ENCODE data around the gene MDM2.
"Not testable (repeated sequence)": the region's sequence is repeated elsewhere in the genome, so short reads cannot be mapped to it uniquely, and the experiment has no call there.

Gene MDM2

DNA sequence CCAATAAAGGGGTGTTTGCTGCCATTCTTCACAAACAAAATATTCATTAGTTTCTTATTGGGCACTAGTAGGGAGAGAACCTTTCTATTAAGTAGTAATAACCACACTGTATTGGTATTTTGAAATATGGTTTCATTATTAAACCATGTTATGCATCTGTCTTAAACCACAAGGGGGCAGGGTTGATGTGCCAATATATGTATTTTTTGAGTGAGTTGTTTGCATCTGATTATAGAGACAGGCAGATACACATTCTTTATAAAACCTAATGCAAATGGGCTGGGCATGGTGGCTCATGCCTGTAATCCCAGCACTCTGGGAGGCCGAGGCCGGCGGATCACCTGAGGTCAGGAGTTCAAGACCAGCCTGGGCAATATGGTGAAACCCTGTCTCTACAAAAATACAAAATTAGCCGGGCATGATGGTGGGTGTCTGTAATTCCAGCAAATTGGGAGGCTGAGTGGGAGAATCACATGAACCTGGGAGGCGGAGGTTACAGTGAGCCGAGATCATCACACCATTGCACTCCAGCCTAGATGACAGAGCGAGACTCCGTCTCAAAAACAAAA, 56.0 kb downstream of the MDM2 start:
- not testable (repeated sequence) for H3K36me3 ChIP-seq (ENCODE audit: insufficient read depth); H4K20me1 ChIP-seq (ENCODE audit: insufficient read depth); H3K27ac ChIP-seq; H3K79me2 ChIP-seq (ENCODE audit: insufficient read depth, low read depth); H3K27me3 ChIP-seq (ENCODE audit: insufficient read depth, low read depth); H3K4me3 ChIP-seq (IDR thresholded peaks at IDR 0.05; ENCODE audit: insufficient read depth, low read depth, low read length); H3K9ac ChIP-seq
- TF ChIP-seq, protein P1, sequence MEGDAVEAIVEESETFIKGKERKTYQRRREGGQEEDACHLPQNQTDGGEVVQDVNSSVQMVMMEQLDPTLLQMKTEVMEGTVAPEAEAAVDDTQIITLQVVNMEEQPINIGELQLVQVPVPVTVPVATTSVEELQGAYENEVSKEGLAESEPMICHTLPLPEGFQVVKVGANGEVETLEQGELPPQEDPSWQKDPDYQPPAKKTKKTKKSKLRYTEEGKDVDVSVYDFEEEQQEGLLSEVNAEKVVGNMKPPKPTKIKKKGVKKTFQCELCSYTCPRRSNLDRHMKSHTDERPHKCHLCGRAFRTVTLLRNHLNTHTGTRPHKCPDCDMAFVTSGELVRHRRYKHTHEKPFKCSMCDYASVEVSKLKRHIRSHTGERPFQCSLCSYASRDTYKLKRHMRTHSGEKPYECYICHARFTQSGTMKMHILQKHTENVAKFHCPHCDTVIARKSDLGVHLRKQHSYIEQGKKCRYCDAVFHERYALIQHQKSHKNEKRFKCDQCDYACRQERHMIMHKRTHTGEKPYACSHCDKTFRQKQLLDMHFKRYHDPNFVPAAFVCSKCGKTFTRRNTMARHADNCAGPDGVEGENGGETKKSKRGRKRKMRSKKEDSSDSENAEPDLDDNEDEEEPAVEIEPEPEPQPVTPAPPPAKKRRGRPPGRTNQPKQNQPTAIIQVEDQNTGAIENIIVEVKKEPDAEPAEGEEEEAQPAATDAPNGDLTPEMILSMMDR (conservative IDR thresholded peaks at IDR 0.05; ENCODE audit: low read depth, low read length) = peak; percentile 91
- Histone ChIP-seq H2AFZ (ENCODE audit: low read depth) (peak overlapping the region; percentile 31; the same call in 1 of the 2 replicates), H3K4me1 (ENCODE audit: low read depth, poor library complexity, severe bottlenecking) (peaks cover 10% of the 10 kb centered on the region), H3K4me2 (peak overlapping the region; percentile 21; the same call in 1 of the 2 replicates)

DNA sequence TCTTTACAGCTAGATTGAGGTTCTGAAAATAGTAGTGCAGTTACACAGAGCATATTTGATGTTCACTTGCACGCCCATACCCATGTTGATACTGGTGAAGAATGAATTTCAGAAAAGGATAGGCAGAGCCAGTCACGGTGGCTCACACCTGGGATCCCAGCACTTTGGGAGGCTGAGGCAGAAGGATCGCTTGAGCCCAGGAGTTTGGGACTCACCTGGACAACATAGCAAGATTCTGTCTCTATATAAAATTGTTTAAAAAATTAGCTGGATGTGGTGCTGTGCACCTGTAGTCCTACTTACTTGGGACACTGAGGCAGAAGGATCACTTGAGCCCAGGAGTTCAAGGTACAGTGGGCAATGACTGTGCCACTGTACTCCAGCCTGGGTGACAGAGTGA, 56.6 kb downstream of the MDM2 start:
- Histone ChIP-seq H3K9ac (no peak overlapping the region), H3K36me3 (ENCODE audit: insufficient read depth) (no peaks in the 10 kb centered on the region)

DNA sequence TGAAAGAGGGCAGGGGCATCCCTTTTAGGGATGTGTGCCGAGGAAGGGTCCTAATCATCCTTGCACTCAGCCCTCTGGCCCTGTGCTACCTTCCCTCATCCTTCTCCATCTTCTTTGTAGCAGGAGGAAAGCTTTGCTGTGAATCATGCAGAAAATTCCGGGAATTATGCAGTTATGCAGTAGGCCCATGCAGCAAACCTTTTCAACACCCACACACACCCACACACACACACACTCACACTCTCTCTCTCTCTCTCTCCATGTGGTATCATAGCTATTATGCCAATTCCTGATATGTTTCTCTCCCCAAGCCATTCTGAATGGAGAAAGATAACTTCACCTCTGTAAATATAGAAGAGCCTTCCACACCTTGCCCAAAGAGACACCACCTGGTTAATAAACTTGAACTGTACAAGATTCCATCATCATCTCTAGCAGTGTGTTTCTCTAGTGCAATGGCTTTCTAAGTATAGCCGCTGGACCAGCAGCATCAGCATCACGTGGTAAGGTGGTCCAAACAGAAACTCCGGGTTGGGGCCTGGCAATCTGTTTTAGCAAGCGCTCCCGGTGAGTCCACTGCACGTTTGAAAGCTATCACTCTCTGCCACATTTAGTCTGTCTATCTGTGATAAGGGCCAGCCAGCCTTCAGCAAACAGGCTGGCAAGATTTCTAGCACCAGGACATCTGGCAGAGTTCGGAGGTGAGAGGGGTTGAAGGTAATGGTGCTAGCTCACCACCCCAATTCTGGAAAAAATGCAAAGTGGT, 57.6 kb downstream of the MDM2 start:
- Histone ChIP-seq H3K36me3 (ENCODE audit: insufficient read depth) (no peaks in the 10 kb centered on the region), H4K20me1 (ENCODE audit: insufficient read depth) (no peaks in the 10 kb centered on the region), H3K27me3 (ENCODE audit: insufficient read depth, low read depth) (no peaks in the 10 kb centered on the region), H3K4me2 (no peak overlapping the region), H3K79me2 (ENCODE audit: insufficient read depth, low read depth) (no peaks in the 10 kb centered on the region), H3K9ac (no peak overlapping the region), H3K4me3 (IDR thresholded peaks at IDR 0.05; ENCODE audit: insufficient read depth, low read depth, low read length) (no peak overlapping the region), H3K27ac (no peak overlapping the region), H3K4me1 (ENCODE audit: low read depth, poor library complexity, severe bottlenecking) (peaks cover 10% of the 10 kb centered on the region), H2AFZ (ENCODE audit: low read depth) (no peak overlapping the region)
- TF ChIP-seq, protein P1 (conservative IDR thresholded peaks at IDR 0.05; ENCODE audit: low read depth, low read length) = no peak

More for the DNA sequence above, 56.6 kb downstream of the MDM2 start:
- Histone ChIP-seq H3K27ac (no peak overlapping the region), H3K79me2 (ENCODE audit: insufficient read depth, low read depth) (no peaks in the 10 kb centered on the region), H3K4me1 (ENCODE audit: low read depth, poor library complexity, severe bottlenecking) (peaks cover 10% of the 10 kb centered on the region), H2AFZ (ENCODE audit: low read depth) (no peak overlapping the region), H4K20me1 (ENCODE audit: insufficient read depth) (no peaks in the 10 kb centered on the region), H3K4me3 (IDR thresholded peaks at IDR 0.05; ENCODE audit: insufficient read depth, low read depth, low read length) (no peak overlapping the region), H3K27me3 (ENCODE audit: insufficient read depth, low read depth) (no peaks in the 10 kb centered on the region), H3K4me2 (no peak overlapping the region)
- TF ChIP-seq, protein P1 (conservative IDR thresholded peaks at IDR 0.05; ENCODE audit: low read depth, low read length) = no peak

DNA sequence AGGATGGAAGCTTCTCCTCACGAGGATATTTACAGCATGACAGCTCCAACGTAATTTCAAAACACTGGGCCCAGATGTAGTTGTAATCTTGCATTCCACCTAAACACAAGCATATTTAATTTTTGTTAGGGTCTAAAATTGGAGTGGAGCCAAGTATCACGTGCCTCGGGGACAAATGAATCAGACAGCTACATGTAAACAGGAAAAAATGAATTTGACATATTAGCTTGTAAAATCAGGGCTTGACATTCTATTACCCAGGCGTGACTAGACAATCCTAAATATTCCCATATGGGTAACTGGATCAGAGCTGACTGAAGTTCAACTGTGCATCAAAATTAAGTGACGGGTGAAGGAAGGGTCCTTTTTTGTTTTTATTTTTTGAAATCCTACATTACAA, 59.0 kb downstream of the MDM2 start:
- H3K36me3 ChIP-seq (ENCODE audit: insufficient read depth) = no peaks in the 10 kb centered on the region
- H3K4me2 ChIP-seq = no peak overlapping the region
- no peak overlapping the region for H2AFZ ChIP-seq (ENCODE audit: low read depth)
- TF ChIP-seq, protein P1 (conservative IDR thresholded peaks at IDR 0.05; ENCODE audit: low read depth, low read length) = no peak
- no peaks in the 10 kb centered on the region for H3K79me2 ChIP-seq (ENCODE audit: insufficient read depth, low read depth)
- H4K20me1 ChIP-seq (ENCODE audit: insufficient read depth) = no peaks in the 10 kb centered on the region
- no peak overlapping the region for H3K4me3 ChIP-seq (IDR thresholded peaks at IDR 0.05; ENCODE audit: insufficient read depth, low read depth, low read length)
- H3K27me3 ChIP-seq (ENCODE audit: insufficient read depth, low read depth) = no peaks in the 10 kb centered on the region
- no peak overlapping the region for H3K9ac ChIP-seq
- no peak overlapping the region for H3K27ac ChIP-seq
- H3K4me1 ChIP-seq (ENCODE audit: low read depth, poor library complexity, severe bottlenecking) = peaks cover 10% of the 10 kb centered on the region
